HepG2 (cell line): ENCODE results near the gene RBCK1. TPM values are rescaled to one million over a fixed set of nuclear protein-coding genes. Genes with fewer than 3 reads are reported as not detected.

Experiments used
- CHCHD3 ChIP-seq: sonication (generic); formaldehyde crosslinking; IDR thresholded peaks from 2 replicates; pipeline ENCODE4 v1.8.0; 2022; ENCODE audit warnings: mild to moderate bottlenecking, missing genetic modification reagents, moderate library complexity
- FIP1L1 ChIP-seq: fragments of 200-400 bp; formaldehyde crosslinking; IDR thresholded peaks from 2 replicates; pipeline ENCODE4 v1.6.1; 2018; ENCODE audit warnings: low read depth, mild to moderate bottlenecking, low read length, moderate library complexity, borderline replicate concordance; ENCODE audit not compliant: insufficient read depth
- KDM4B ChIP-seq: sonication (generic); formaldehyde crosslinking; IDR thresholded peaks from 2 replicates; pipeline ENCODE4 v1.4.0; 2020; ENCODE audit warnings: missing genetic modification reagents
- MED8 ChIP-seq: sonication (generic); formaldehyde crosslinking; IDR thresholded peaks from 2 replicates; pipeline ENCODE4 v1.8.1; 2023; ENCODE audit warnings: mild to moderate bottlenecking, missing genetic modification reagents; ENCODE audit not compliant: insufficient replicate concordance
- PAWR ChIP-seq: sonication (generic); formaldehyde crosslinking; IDR thresholded peaks from 2 replicates; pipeline ENCODE4 v1.4.0; 2020; ENCODE audit warnings: missing genetic modification reagents, mild to moderate bottlenecking, borderline replicate concordance
- PHF20 ChIP-seq: sonication (generic); formaldehyde crosslinking; IDR thresholded peaks from 2 replicates; pipeline ENCODE4 v1.5.0; 2020; ENCODE audit warnings: mild to moderate bottlenecking, missing genetic modification reagents
- TBX2 ChIP-seq: sonication (generic); formaldehyde crosslinking; IDR thresholded peaks from 2 replicates; pipeline ENCODE4 v1.5.0; 2020; ENCODE audit warnings: missing genetic modification reagents, mild to moderate bottlenecking, borderline replicate concordance
- TCF12 ChIP-seq, 2 experiments: fragments of 450-650 bp in 1 of 2; sonication (generic) in 1 of 2; formaldehyde crosslinking in 1 of 2; IDR thresholded peaks; 2 replicates each; pipeline versions ENCODE4 v1.6.1 to v1.8.0; 2017 to 2022; ENCODE audit warnings: antibody characterized with exemption in 1 of 2, mild to moderate bottlenecking in 1 of 2, missing genetic modification reagents in 1 of 2, moderate library complexity in 1 of 2
- ZNF451 ChIP-seq: sonication (generic); formaldehyde crosslinking; IDR thresholded peaks from 2 replicates; pipeline ENCODE4 v1.5.0; 2020; ENCODE audit warnings: mild to moderate bottlenecking, missing genetic modification reagents
- polyA plus RNA-seq, 8 experiments: library from polyadenylated mRNA; depleted of rRNA in 3 of 8; stranded (reverse) in 7 of 8; unstranded in 1 of 8; fragments of >200 nt; fragmentation: Illumina TruSeq in 4 of 8; extraction: Trizol in 4 of 8; gene quantifications; 2 replicates each; pipeline versions ENCODE4 v1.2.1 to v1.2.3, GENCODE V29; 2011 to 2016; ENCODE audit warnings: low read depth in 4 of 8, missing spikeins in 1 of 8, mixed read lengths in 1 of 8; ENCODE audit not compliant: insufficient read depth in 1 of 8
- total RNA-seq, 5 experiments: library from RNA; depleted of rRNA; stranded (reverse); fragments of >200 nt; fragmentation: Illumina TruSeq; extraction: Trizol; gene quantifications; 2 replicates each; pipeline ENCODE4 v1.2.3, GENCODE V29; 2016; ENCODE audit warnings: low read depth in 1 of 5
- TF ChIP-seq, protein P1 (sequence below): sonication (generic); formaldehyde crosslinking; IDR thresholded peaks from 2 replicates; pipeline ENCODE4 v1.5.1; 2020; ENCODE audit warnings: missing genetic modification reagents, mild to moderate bottlenecking, borderline replicate concordance
- TF ChIP-seq, protein P2 (sequence below): sonication (generic); formaldehyde crosslinking; IDR thresholded peaks from 2 replicates; pipeline ENCODE4 v1.4.0; 2020; ENCODE audit warnings: missing genetic modification reagents
- TF ChIP-seq, protein P3 (sequence below): sonication (generic); formaldehyde crosslinking; IDR thresholded peaks from 2 replicates; pipeline ENCODE4 v1.4.0; 2020; ENCODE audit warnings: low read depth, missing genetic modification reagents
- TF ChIP-seq, protein P4 (sequence below): sonication (generic); formaldehyde crosslinking; IDR thresholded peaks from 2 replicates; pipeline ENCODE4 v1.4.0; 2020; ENCODE audit warnings: missing genetic modification reagents

RBCK1 gene
- total and polyA plus RNA-seq, 2 of the 13 experiments (the other 11 are each of a cell fraction or from before 2014, with no cell fraction given), result 149 to 215 TPM

DNA sequence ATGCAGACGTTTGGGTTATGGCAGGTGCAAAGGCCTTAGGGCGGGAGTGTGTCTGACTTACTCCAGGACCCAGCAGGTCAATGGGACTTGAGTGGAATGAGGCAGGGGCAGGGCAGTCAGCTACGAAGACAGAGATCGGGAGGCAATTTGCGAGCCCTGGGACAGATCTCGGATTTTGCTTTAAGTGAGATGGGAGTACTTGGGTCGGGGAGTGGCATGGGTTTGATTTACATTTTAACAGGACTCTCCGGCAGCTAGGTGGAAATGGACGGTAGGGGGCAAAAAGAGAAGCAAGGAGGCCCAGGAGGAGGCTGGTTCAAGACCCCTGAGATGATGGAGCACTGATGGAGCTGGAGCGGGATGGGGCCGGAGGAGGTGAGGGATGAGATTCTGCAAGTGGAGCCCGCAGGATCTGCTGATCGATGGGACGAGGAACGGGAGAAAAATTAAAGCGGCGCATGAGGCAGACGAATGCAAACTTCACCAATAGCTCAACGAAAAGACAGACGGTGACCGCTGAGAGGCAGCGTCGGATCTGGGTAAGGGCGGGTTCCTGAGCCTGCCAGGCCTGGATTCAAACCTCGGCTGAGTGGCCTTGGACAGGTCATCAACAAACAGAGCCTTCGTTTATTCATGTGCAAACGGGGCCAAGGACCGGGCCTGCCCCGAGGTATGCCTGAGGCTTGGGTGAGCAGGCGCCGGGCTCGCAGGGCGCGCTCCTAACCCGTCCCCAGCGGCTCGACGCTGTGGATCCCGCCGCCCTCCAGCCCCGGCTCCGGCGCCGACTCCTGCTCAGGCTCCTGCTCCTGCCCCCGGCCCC, 756 bp upstream of the RBCK1 start (continued):
- peak; percentile 75 for TF ChIP-seq FIP1L1
- TF ChIP-seq, protein P1, sequence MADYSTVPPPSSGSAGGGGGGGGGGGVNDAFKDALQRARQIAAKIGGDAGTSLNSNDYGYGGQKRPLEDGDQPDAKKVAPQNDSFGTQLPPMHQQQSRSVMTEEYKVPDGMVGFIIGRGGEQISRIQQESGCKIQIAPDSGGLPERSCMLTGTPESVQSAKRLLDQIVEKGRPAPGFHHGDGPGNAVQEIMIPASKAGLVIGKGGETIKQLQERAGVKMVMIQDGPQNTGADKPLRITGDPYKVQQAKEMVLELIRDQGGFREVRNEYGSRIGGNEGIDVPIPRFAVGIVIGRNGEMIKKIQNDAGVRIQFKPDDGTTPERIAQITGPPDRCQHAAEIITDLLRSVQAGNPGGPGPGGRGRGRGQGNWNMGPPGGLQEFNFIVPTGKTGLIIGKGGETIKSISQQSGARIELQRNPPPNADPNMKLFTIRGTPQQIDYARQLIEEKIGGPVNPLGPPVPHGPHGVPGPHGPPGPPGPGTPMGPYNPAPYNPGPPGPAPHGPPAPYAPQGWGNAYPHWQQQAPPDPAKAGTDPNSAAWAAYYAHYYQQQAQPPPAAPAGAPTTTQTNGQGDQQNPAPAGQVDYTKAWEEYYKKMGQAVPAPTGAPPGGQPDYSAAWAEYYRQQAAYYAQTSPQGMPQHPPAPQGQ (CRISPR knock-in tag), result no peak
- no peak; the same call in 1 of the 2 replicates for TF ChIP-seq ZNF451 (CRISPR knock-in tag)
- TF ChIP-seq KDM4B (CRISPR knock-in tag), result peak; percentile 85
- TF ChIP-seq, protein P2, sequence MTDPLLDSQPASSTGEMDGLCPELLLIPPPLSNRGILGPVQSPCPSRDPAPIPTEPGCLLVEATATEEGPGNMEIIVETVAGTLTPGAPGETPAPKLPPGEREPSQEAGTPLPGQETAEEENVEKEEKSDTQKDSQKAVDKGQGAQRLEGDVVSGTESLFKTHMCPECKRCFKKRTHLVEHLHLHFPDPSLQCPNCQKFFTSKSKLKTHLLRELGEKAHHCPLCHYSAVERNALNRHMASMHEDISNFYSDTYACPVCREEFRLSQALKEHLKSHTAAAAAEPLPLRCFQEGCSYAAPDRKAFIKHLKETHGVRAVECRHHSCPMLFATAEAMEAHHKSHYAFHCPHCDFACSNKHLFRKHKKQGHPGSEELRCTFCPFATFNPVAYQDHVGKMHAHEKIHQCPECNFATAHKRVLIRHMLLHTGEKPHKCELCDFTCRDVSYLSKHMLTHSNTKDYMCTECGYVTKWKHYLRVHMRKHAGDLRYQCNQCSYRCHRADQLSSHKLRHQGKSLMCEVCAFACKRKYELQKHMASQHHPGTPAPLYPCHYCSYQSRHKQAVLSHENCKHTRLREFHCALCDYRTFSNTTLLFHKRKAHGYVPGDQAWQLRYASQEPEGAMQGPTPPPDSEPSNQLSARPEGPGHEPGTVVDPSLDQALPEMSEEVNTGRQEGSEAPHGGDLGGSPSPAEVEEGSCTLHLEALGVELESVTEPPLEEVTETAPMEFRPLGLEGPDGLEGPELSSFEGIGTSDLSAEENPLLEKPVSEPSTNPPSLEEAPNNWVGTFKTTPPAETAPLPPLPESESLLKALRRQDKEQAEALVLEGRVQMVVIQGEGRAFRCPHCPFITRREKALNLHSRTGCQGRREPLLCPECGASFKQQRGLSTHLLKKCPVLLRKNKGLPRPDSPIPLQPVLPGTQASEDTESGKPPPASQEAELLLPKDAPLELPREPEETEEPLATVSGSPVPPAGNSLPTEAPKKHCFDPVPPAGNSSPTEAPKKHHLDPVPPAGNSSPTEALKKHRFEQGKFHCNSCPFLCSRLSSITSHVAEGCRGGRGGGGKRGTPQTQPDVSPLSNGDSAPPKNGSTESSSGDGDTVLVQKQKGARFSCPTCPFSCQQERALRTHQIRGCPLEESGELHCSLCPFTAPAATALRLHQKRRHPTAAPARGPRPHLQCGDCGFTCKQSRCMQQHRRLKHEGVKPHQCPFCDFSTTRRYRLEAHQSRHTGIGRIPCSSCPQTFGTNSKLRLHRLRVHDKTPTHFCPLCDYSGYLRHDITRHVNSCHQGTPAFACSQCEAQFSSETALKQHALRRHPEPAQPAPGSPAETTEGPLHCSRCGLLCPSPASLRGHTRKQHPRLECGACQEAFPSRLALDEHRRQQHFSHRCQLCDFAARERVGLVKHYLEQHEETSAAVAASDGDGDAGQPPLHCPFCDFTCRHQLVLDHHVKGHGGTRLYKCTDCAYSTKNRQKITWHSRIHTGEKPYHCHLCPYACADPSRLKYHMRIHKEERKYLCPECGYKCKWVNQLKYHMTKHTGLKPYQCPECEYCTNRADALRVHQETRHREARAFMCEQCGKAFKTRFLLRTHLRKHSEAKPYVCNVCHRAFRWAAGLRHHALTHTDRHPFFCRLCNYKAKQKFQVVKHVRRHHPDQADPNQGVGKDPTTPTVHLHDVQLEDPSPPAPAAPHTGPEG (CRISPR knock-in tag), result no peak; the same call in 1 of the 2 replicates
- TF ChIP-seq MED8 (CRISPR knock-in tag), result peak; percentile 33
- TF ChIP-seq, protein P3, sequence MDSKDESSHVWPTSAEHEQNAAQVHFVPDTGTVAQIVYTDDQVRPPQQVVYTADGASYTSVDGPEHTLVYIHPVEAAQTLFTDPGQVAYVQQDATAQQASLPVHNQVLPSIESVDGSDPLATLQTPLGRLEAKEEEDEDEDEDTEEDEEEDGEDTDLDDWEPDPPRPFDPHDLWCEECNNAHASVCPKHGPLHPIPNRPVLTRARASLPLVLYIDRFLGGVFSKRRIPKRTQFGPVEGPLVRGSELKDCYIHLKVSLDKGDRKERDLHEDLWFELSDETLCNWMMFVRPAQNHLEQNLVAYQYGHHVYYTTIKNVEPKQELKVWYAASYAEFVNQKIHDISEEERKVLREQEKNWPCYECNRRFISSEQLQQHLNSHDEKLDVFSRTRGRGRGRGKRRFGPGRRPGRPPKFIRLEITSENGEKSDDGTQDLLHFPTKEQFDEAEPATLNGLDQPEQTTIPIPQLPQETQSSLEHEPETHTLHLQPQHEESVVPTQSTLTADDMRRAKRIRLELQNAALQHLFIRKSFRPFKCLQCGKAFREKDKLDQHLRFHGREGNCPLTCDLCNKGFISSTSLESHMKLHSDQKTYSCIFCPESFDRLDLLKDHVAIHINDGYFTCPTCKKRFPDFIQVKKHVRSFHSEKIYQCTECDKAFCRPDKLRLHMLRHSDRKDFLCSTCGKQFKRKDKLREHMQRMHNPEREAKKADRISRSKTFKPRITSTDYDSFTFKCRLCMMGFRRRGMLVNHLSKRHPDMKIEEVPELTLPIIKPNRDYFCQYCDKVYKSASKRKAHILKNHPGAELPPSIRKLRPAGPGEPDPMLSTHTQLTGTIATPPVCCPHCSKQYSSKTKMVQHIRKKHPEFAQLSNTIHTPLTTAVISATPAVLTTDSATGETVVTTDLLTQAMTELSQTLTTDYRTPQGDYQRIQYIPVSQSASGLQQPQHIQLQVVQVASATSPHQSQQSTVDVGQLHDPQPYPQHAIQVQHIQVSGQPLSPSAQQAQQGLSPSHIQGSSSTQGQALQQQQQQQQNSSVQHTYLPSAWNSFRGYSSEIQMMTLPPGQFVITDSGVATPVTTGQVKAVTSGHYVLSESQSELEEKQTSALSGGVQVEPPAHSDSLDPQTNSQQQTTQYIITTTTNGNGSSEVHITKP, result no peak; the same call in 1 of the 2 replicates
- no peak; the same call in 1 of the 2 replicates for TF ChIP-seq PHF20 (CRISPR knock-in tag)
- 0 out of 2 replicates have a peak, but pooled peaks have one; percentile 23 for TF ChIP-seq PAWR (CRISPR knock-in tag)
- no peak for TF ChIP-seq TCF12 (IDR thresholded peaks at IDR 0.05)
- TF ChIP-seq TCF12 (CRISPR knock-in tag; IDR thresholded peaks at IDR 0.05), result peak; percentile 33; the same call in 1 of the 2 replicates
- TF ChIP-seq, protein P4, sequence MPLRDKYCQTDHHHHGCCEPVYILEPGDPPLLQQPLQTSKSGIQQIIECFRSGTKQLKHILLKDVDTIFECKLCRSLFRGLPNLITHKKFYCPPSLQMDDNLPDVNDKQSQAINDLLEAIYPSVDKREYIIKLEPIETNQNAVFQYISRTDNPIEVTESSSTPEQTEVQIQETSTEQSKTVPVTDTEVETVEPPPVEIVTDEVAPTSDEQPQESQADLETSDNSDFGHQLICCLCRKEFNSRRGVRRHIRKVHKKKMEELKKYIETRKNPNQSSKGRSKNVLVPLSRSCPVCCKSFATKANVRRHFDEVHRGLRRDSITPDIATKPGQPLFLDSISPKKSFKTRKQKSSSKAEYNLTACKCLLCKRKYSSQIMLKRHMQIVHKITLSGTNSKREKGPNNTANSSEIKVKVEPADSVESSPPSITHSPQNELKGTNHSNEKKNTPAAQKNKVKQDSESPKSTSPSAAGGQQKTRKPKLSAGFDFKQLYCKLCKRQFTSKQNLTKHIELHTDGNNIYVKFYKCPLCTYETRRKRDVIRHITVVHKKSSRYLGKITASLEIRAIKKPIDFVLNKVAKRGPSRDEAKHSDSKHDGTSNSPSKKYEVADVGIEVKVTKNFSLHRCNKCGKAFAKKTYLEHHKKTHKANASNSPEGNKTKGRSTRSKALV (CRISPR knock-in tag), result no peak; the same call in 1 of the 2 replicates
- peak; percentile 78; the same call in 1 of the 2 replicates for TF ChIP-seq CHCHD3
- TF ChIP-seq TBX2 (CRISPR knock-in tag), result peak; percentile 64
